Neuronal stem cell (in vitro differentiated cells): Measurements from ENCODE around the gene CFHR3.
"Not testable (repeated sequence)": the region's sequence is repeated elsewhere in the genome, so short reads cannot be mapped to it uniquely, and the experiment has no call there.

ENCODE experiments used
- DNase-seq: peaks from one replicate; pipeline ENCODE4 v3.0.0-alpha.2; 2013; ENCODE audit warnings: low spot score
- H2AFZ ChIP-seq: one replicate; pipeline ENCODE4 v1.6.1; 2013; ENCODE audit warnings: mild to moderate bottlenecking, low read length, inconsistent platforms
- H2AK5ac ChIP-seq: 2 replicates; pipeline ENCODE4 v1.6.1; 2013; ENCODE audit warnings: low read depth, mild to moderate bottlenecking, inconsistent platforms, low read length, moderate library complexity, mixed read lengths
- H2BK120ac ChIP-seq: 2 replicates; pipeline ENCODE4 v1.6.1; 2013; ENCODE audit warnings: low read depth, mild to moderate bottlenecking, inconsistent platforms, low read length, moderate library complexity, mixed read lengths
- H2BK12ac ChIP-seq: one replicate; pipeline ENCODE4 v1.6.1; 2013; ENCODE audit warnings: low read length, inconsistent platforms
- H2BK15ac ChIP-seq: 2 replicates; pipeline ENCODE4 v1.6.1; 2013; ENCODE audit warnings: mild to moderate bottlenecking, low read length, inconsistent platforms, mixed read lengths
- H2BK5ac ChIP-seq: one replicate; pipeline ENCODE4 v1.6.1; 2013; ENCODE audit warnings: inconsistent platforms, mild to moderate bottlenecking, low read length, moderate library complexity
- H3K14ac ChIP-seq: one replicate; pipeline ENCODE4 v1.6.1; 2013; ENCODE audit warnings: low read length, inconsistent platforms
- H3K18ac ChIP-seq: 2 replicates; pipeline ENCODE4 v1.6.1; 2013; ENCODE audit warnings: low read length, inconsistent platforms
- H3K23ac ChIP-seq: 2 replicates; pipeline ENCODE4 v1.6.1; 2013; ENCODE audit warnings: low read depth, mild to moderate bottlenecking, mixed read lengths, low read length, inconsistent platforms; ENCODE audit not compliant: poor library complexity
- H3K27ac ChIP-seq: replicated peaks from 3 replicates; pipeline ENCODE4 v1.5.1; 2013; ENCODE audit warnings: low read length, inconsistent platforms
- H3K27me3 ChIP-seq, 3 experiments: 2 replicates each; pipeline ENCODE4 v1.6.1; 2013; ENCODE audit warnings: low read length in 3 of 3, mild to moderate bottlenecking in 2 of 3, inconsistent platforms in 1 of 3, low read depth in 1 of 3, mixed read lengths in 1 of 3, moderate library complexity in 1 of 3; ENCODE audit not compliant: control insufficient read depth in 3 of 3, insufficient read depth in 3 of 3
- H3K36me3 ChIP-seq, 2 donors: replicated peaks in 1 of 2; 2 replicates each; pipeline ENCODE4 v1.6.1; 2013; ENCODE audit warnings: low read length in 2 of 2; ENCODE audit not compliant: control insufficient read depth in 2 of 2, insufficient read depth in 2 of 2
- H3K4ac ChIP-seq: 2 replicates; pipeline ENCODE4 v1.6.1; 2013; ENCODE audit warnings: inconsistent platforms, mild to moderate bottlenecking, low read length, moderate library complexity
- H3K4me1 ChIP-seq, 2 donors: 1 replicate in 1 of 2; 2 replicates in 1 of 2; pipeline ENCODE4 v1.6.1; 2013; ENCODE audit warnings: low read length in 2 of 2, low read depth in 1 of 2; ENCODE audit not compliant: control insufficient read depth in 2 of 2, insufficient read depth in 1 of 2
- H3K4me2 ChIP-seq: one replicate; pipeline ENCODE4 v1.6.1; 2013; ENCODE audit warnings: mild to moderate bottlenecking, low read length, inconsistent platforms; ENCODE audit not compliant: insufficient read depth, poor library complexity, severe bottlenecking
- H3K4me3 ChIP-seq, 2 donors: 2 replicates each; pipeline ENCODE4 v1.5.1; 2013; ENCODE audit warnings: low read length in 2 of 2, mild to moderate bottlenecking in 2 of 2, inconsistent platforms in 1 of 2, moderate library complexity in 1 of 2
- H3K79me1 ChIP-seq: one replicate; pipeline ENCODE4 v1.6.1; 2013; ENCODE audit warnings: low read depth, mild to moderate bottlenecking, inconsistent platforms, low read length, moderate library complexity
- H3K9ac ChIP-seq: one replicate; pipeline ENCODE4 v1.6.1; 2013; ENCODE audit warnings: mild to moderate bottlenecking, low read depth, low read length, inconsistent platforms; ENCODE audit not compliant: poor library complexity
- H3K9me3 ChIP-seq, 2 donors: replicated peaks in 1 of 2; 2 replicates each; pipeline versions ENCODE3 to v1.6.1; 2013; ENCODE audit warnings: low read length in 2 of 2, mild to moderate bottlenecking in 2 of 2, inconsistent platforms in 1 of 2, low read depth in 1 of 2, mixed read lengths in 1 of 2, moderate library complexity in 1 of 2; ENCODE audit not compliant: control insufficient read depth in 2 of 2, insufficient read depth in 1 of 2
- H4K8ac ChIP-seq: one replicate; pipeline ENCODE4 v1.6.1; 2013; ENCODE audit warnings: low read depth, mild to moderate bottlenecking, inconsistent platforms, low read length, moderate library complexity
- H4K91ac ChIP-seq: one replicate; pipeline ENCODE4 v1.6.1; 2013; ENCODE audit warnings: low read length, low read depth, mild to moderate bottlenecking, inconsistent platforms; ENCODE audit not compliant: poor library complexity
- WGBS, 2 donors: extraction: QIAGEN DNeasy Blood & Tissue Kit; methylation state at CpG; one replicate each; pipeline ENCODE4 v1.1.7; 2013; ENCODE audit warnings: missing lambda C conversion rate in 2 of 2, mixed read lengths in 1 of 2; ENCODE audit not compliant: insufficient read length in 2 of 2, insufficient replicate concordance in 1 of 2; ENCODE audit errors: extremely low coverage in 2 of 2; 5-methylcytosine and 5-hydroxymethylcytosine counted together

Gene CFHR3

DNA sequence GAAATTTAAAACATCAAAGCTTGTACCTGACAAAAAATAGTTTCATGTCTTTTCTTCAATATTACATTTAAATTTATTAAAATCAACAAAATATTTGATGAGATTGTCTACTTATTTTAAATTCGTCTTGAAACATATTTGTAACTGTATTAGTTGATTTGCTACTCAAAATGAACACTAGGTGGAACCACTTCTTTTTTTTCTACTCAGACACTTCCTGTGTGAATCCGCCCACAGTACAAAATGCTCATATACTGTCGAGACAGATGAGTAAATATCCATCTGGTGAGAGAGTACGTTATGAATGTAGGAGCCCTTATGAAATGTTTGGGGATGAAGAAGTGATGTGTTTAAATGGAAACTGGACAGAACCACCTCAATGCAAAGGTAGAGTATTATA, 53.2 kb downstream of the CFHR3 start:
- not testable (repeated sequence) for H2BK120ac ChIP-seq, H2BK15ac ChIP-seq, H3K4me2 ChIP-seq, H3K27ac ChIP-seq, H3K4me1 ChIP-seq, H3K9ac ChIP-seq, H3K18ac ChIP-seq, H3K4ac ChIP-seq, H3K27me3 ChIP-seq, H3K23ac ChIP-seq, H2BK12ac ChIP-seq, H4K91ac ChIP-seq, H3K4me3 ChIP-seq, H3K14ac ChIP-seq, DNase-seq, H2AK5ac ChIP-seq, H3K36me3 ChIP-seq, H3K79me1 ChIP-seq, H2BK5ac ChIP-seq, H4K8ac ChIP-seq, H3K9me3 ChIP-seq
- no CpG with 5 or more reads among the region's 4 CpGs for WGBS, 2 donors
- peak overlapping the region; percentile 45 for H2AFZ ChIP-seq
